H1 (cell line): ENCODE measurements around the gene SERPINB12. TPM values are rescaled to one million over a fixed set of nuclear protein-coding genes. Genes with fewer than 3 reads are reported as not detected.

Experiments used
- CTCF ChIA-PET: fragments of 300-600 bp; sonication (Branson Sonifier 250); formaldehyde crosslinking; loops from one replicate; lab custom pipeline; 2021; ENCODE audit not compliant: partially characterized antibody; lab: Charles Lee
- POLR2A ChIA-PET: fragments of 300-600 bp; sonication (Branson Sonifier 250); formaldehyde crosslinking; loops from one replicate; lab custom pipeline; 2021; ENCODE audit warnings: inconsistent platforms; ENCODE audit not compliant: partially characterized antibody; lab: Charles Lee
- DNase-seq, 2 experiments: peaks; one replicate each; pipeline versions ENCODE4 v3.0.0 to v3.0.0-alpha.2; 2010 to 2022; ENCODE audit warnings: low spot score in 2 of 2, low read depth in 1 of 2, mixed read lengths in 1 of 2
- FAIRE-seq: peaks from 2 replicates; lab custom pipeline; 2011; peaks lifted over from hg19 to GRCh38; lab: Jason Lieb, UNC
- H2AFZ ChIP-seq: 2 replicates; pipeline ENCODE4 v1.8.1; 2012; ENCODE audit warnings: low read length, inconsistent platforms
- H2AK5ac ChIP-seq: 2 replicates; pipeline ENCODE4 v1.6.1; 2013; ENCODE audit warnings: low read depth, low read length
- H2BK120ac ChIP-seq: replicated peaks from 2 replicates; pipeline ENCODE3; 2013; ENCODE audit warnings: low read depth, low read length, inconsistent platforms
- H2BK12ac ChIP-seq: 2 replicates; pipeline ENCODE4 v1.6.1; 2013; ENCODE audit warnings: low read depth, low read length
- H2BK15ac ChIP-seq: 2 replicates; pipeline ENCODE4 v1.6.1; 2013; ENCODE audit warnings: low read length
- H2BK20ac ChIP-seq: 2 replicates; pipeline ENCODE4 v1.6.1; 2013; ENCODE audit warnings: low read length
- H2BK5ac ChIP-seq: 2 replicates; pipeline ENCODE4 v1.6.1; 2013; ENCODE audit warnings: low read depth, low read length
- H3K14ac ChIP-seq: 2 replicates; pipeline ENCODE4 v1.6.1; 2013; ENCODE audit warnings: inconsistent platforms; ENCODE audit not compliant: insufficient read length
- H3K18ac ChIP-seq: 2 replicates; pipeline ENCODE4 v1.6.1; 2013; ENCODE audit warnings: low read length; ENCODE audit errors: extremely low read depth
- H3K23ac ChIP-seq: 2 replicates; pipeline ENCODE4 v1.6.1; 2013; ENCODE audit warnings: inconsistent platforms; ENCODE audit not compliant: insufficient read length
- H3K23me2 ChIP-seq: 2 replicates; pipeline ENCODE4 v1.6.1; 2013; ENCODE audit warnings: low read depth, low read length
- H3K27ac ChIP-seq: 2 replicates; pipeline ENCODE4 v1.6.1; 2011; ENCODE audit warnings: low read depth, low read length, inconsistent platforms
- H3K27me3 ChIP-seq, 4 experiments: replicated peaks in 1 of 4; 1 replicate in 1 of 4; 2 replicates in 3 of 4; pipeline versions ENCODE4 v1.6.1 to v1.8.1; 2011 to 2013; ENCODE audit warnings: low read length in 3 of 4, mild to moderate bottlenecking in 3 of 4, inconsistent platforms in 2 of 4, mixed read lengths in 2 of 4, moderate library complexity in 1 of 4; ENCODE audit not compliant: control insufficient read depth in 3 of 4, insufficient read depth in 3 of 4; ENCODE audit errors: extremely low read depth in 1 of 4
- H3K36me3 ChIP-seq, 4 experiments: 2 replicates each; pipeline versions ENCODE4 v1.6.1 to v1.8.1; 2011 to 2013; ENCODE audit warnings: mild to moderate bottlenecking in 4 of 4, low read length in 3 of 4, moderate library complexity in 2 of 4, control low read depth in 1 of 4, inconsistent platforms in 1 of 4; ENCODE audit not compliant: insufficient read depth in 4 of 4, control insufficient read depth in 2 of 4
- H3K4ac ChIP-seq: replicated peaks from 2 replicates; pipeline ENCODE3; 2013; ENCODE audit warnings: low read length, low read depth, mixed read lengths, inconsistent platforms; ENCODE audit not compliant: insufficient read length
- H3K4me1 ChIP-seq, 4 experiments: replicated peaks in 1 of 4; 1 replicate in 1 of 4; 2 replicates in 3 of 4; pipeline versions ENCODE4 v1.6.1 to v1.8.1; 2011 to 2013; ENCODE audit warnings: low read length in 3 of 4, inconsistent platforms in 2 of 4, mixed read lengths in 1 of 4; ENCODE audit not compliant: insufficient read depth in 4 of 4, control insufficient read depth in 3 of 4
- H3K4me2 ChIP-seq, 2 experiments: 2 replicates each; pipeline versions ENCODE4 v1.6.1 to v1.8.1; 2011 to 2013; ENCODE audit warnings: low read depth in 2 of 2, low read length in 2 of 2, control low read depth in 1 of 2, inconsistent platforms in 1 of 2, mild to moderate bottlenecking in 1 of 2; ENCODE audit not compliant: insufficient read depth in 1 of 2
- H3K4me3 ChIP-seq, 4 experiments: fragments of 200-600, 300-600 bp in 1 of 4; sonication (generic), shearing (Covaris generic), sonication (Bioruptor Twin) in 1 of 4; 2 replicates each; pipeline versions ENCODE4 v1.5.1 to v1.8.1; 2011 to 2016; ENCODE audit warnings: low read length in 4 of 4, low read depth in 3 of 4, control low read depth in 2 of 4, inconsistent platforms in 2 of 4, mild to moderate bottlenecking in 2 of 4, mixed read lengths in 1 of 4, moderate library complexity in 1 of 4; ENCODE audit not compliant: insufficient read depth in 2 of 4; ENCODE audit errors: extremely low read depth in 1 of 4
- H3K56ac ChIP-seq: replicated peaks from 2 replicates; pipeline ENCODE3; 2013; ENCODE audit warnings: low read depth, mild to moderate bottlenecking, mixed read lengths, low read length, inconsistent platforms; ENCODE audit not compliant: insufficient read length
- H3K79me1 ChIP-seq: 2 replicates; pipeline ENCODE4 v1.6.1; 2013; ENCODE audit warnings: low read depth, low read length, control low read depth
- H3K79me2 ChIP-seq, 2 experiments: 2 replicates each; pipeline versions ENCODE4 v1.6.1 to v1.8.1; 2012 to 2013; ENCODE audit warnings: low read length in 2 of 2, mild to moderate bottlenecking in 2 of 2, inconsistent platforms in 1 of 2; ENCODE audit not compliant: insufficient read depth in 2 of 2, control insufficient read depth in 1 of 2
- H3K9ac ChIP-seq, 4 experiments: replicated peaks in 1 of 4; 1 replicate in 1 of 4; 2 replicates in 3 of 4; pipeline versions ENCODE4 v1.6.1 to v1.8.1; 2011 to 2013; ENCODE audit warnings: low read depth in 3 of 4, low read length in 3 of 4, control low read depth in 2 of 4, mild to moderate bottlenecking in 2 of 4, moderate library complexity in 2 of 4, inconsistent platforms in 1 of 4; ENCODE audit errors: extremely low read depth in 1 of 4
- H3K9me3 ChIP-seq, 2 experiments: 2 replicates each; pipeline versions ENCODE4 v1.6.1 to v1.8.1; 2012 to 2013; ENCODE audit warnings: mild to moderate bottlenecking in 2 of 2, moderate library complexity in 2 of 2, control low read depth in 1 of 2, inconsistent platforms in 1 of 2, low read depth in 1 of 2, low read length in 1 of 2, mixed read lengths in 1 of 2; ENCODE audit not compliant: insufficient read depth in 2 of 2
- H4K20me1 ChIP-seq, 2 experiments: replicated peaks in 1 of 2; 2 replicates each; pipeline versions ENCODE3 to v1.8.1; 2011 to 2013; ENCODE audit warnings: inconsistent platforms in 2 of 2, low read length in 2 of 2, mild to moderate bottlenecking in 1 of 2; ENCODE audit not compliant: insufficient read depth in 2 of 2, control insufficient read depth in 1 of 2
- H4K5ac ChIP-seq: 2 replicates; pipeline ENCODE4 v1.6.1; 2013; ENCODE audit warnings: low read length, low read depth, mixed read lengths, inconsistent platforms; ENCODE audit not compliant: insufficient read length
- H4K8ac ChIP-seq: 2 replicates; pipeline ENCODE4 v1.8.0; 2013; ENCODE audit warnings: mild to moderate bottlenecking, moderate library complexity, low read length, inconsistent platforms; ENCODE audit not compliant: insufficient read depth; ENCODE audit errors: extremely low read depth
- H4K91ac ChIP-seq: replicated peaks from 2 replicates; pipeline ENCODE3; 2013; ENCODE audit warnings: low read length, mixed read lengths, inconsistent platforms; ENCODE audit not compliant: insufficient read length
- CBX8 ChIP-seq: fragments of 300-800, 300-1000 bp; sonication (generic); IDR thresholded peaks from 2 replicates; pipeline ENCODE4 v1.7.1; 2016; ENCODE audit warnings: low read depth, low read length, borderline replicate concordance
- CTCF ChIP-seq, 3 experiments: IDR thresholded peaks; 1 replicate in 2 of 3; 2 replicates in 1 of 3; pipeline versions ENCODE4 v1.5.1 to v1.6.1; 2011; ENCODE audit warnings: low read length in 3 of 3, mild to moderate bottlenecking in 3 of 3, inconsistent platforms in 2 of 3, low read depth in 1 of 3, moderate library complexity in 1 of 3; ENCODE audit not compliant: insufficient read depth in 1 of 3; ENCODE audit errors: control extremely low read depth in 1 of 3
- JUND ChIP-seq: IDR thresholded peaks from 2 replicates; pipeline ENCODE4 v1.6.1; 2011; ENCODE audit warnings: mild to moderate bottlenecking, improper control_type of control experiment, low read length
- WGBS, 2 experiments: shearing (Covaris generic) in 1 of 2; methylation state at CpG; one replicate each; pipeline versions ENCODE4 v1.1.6 to v1.1.7; 2013 to 2015; ENCODE audit warnings: low lambda C conversion rate in 2 of 2, mixed read lengths in 2 of 2, inconsistent platforms in 1 of 2, low coverage in 1 of 2, missing lambda C conversion rate in 1 of 2; ENCODE audit not compliant: insufficient replicate concordance in 2 of 2, insufficient coverage in 1 of 2, insufficient read length in 1 of 2; ENCODE audit errors: extremely low coverage in 1 of 2, missing lambda C conversion rate in 1 of 2; 5-methylcytosine and 5-hydroxymethylcytosine counted together
- polyA plus RNA-seq, 7 experiments: library from polyadenylated mRNA; depleted of rRNA in 3 of 7; stranded (reverse) in 5 of 7; unstranded in 2 of 7; fragments of >200 nt in 5 of 7; fragments of 200-250 nt in 2 of 7; gene quantifications; 1 replicate in 5 of 7; 2 replicates in 1 of 7; 4 replicates in 1 of 7; pipeline versions ENCODE4 v1.2.1 to v1.2.3, GENCODE V29; 2011 to 2013; ENCODE audit warnings: missing spikeins in 2 of 7, mixed read lengths in 2 of 7
- total RNA-seq: library from RNA; stranded (reverse); fragmentation: NEBNext Ultra II Directional; extraction: Animal tissue kit (Norgen Biotek cat#: 25700); gene quantifications from 2 replicates; pipeline ENCODE4 v1.2.1, GENCODE V29; 2021

The SERPINB12 gene
- total and polyA plus RNA-seq, 2 of the 8 experiments (the other 6 are each of a cell fraction or from before 2014, with no cell fraction given): not detected

DNA sequence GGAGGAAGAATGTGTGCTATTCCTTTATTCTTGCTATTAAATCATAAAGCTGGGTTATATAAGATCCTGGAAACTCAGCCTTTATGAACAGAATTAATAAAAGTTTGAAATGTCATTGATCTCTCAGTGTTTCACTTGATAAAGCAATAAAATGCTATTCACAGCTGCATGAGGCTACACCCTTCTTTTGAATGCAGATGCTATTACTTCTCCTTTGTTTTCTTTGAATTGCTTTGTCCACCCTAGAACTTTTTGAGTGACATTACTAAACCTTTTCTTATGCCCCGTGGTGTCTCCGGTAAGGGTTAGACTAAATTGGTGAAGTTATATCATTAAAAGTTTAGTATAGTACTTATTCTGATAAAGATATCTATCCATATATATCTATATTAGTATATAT is 46.5 kb upstream of the SERPINB12 start:
- Histone ChIP-seq H3K4me3 (no peak overlapping the region), H3K36me3 (no peaks in the 10 kb centered on the region), H3K9ac (no peak overlapping the region), H3K9me3 (no peaks in the 10 kb centered on the region), H4K8ac (no peak overlapping the region), H3K79me2 (no peaks in the 10 kb centered on the region), H2AK5ac (no peak overlapping the region), H4K20me1 (no peaks in the 10 kb centered on the region), H3K23ac (no peak overlapping the region), H2BK15ac (no peak overlapping the region), H3K4me2 (no peak overlapping the region), H2BK120ac (no peak overlapping the region), H3K23me2 (no peaks in the 10 kb centered on the region), H3K4ac (no peak overlapping the region), H2BK12ac (no peak overlapping the region), H2AFZ (no peak overlapping the region), H3K14ac (no peak overlapping the region), H3K18ac (no peak overlapping the region), H3K4me1 (no peaks in the 10 kb centered on the region), H3K27ac (no peak overlapping the region), H3K56ac (no peak overlapping the region), H2BK5ac (no peak overlapping the region), H3K79me1 (no peaks in the 10 kb centered on the region), H2BK20ac (no peak overlapping the region), H3K27me3 (peaks cover 0 to 1% (median 0%) of the 10 kb centered on the region in 4 experiments; a peak in 1 of 7 replicates), H4K5ac (no peak overlapping the region), H4K91ac (no peak overlapping the region)
- ChIA-PET POLR2A (no interaction called here), CTCF (interaction anchor here (1.5 to 4.7 kb wide), 4 partner anchors 9 to 18 kb away, joined by 4 to 31 read pairs (median 4); no protein-coding TSS in a partner anchor)
- 90% methylated on average over 2 of the region's 2 CpGs; no CpG with 5 or more reads in 1 of the 2 experiments for WGBS, 2 experiments
- DNase-seq (no peak), FAIRE-seq (no peak)
- TF ChIP-seq CTCF (IDR thresholded peaks at IDR 0.05; ENCODE audit: control extremely low read depth in 1 of 3, insufficient read depth in 1 of 3, low read depth in 1 of 3, low read length in 3 of 3) (no peak), CBX8 (no peak), JUND (no peak)
